Measurements from ENCODE around the gene CCL23. TPM values are rescaled to one million over a fixed set of nuclear protein-coding genes. Genes with fewer than 3 reads are reported as not detected.

Gene CCL23
- total and polyA plus RNA-seq, 7 experiments from 2014 or later: not detected

DNA sequence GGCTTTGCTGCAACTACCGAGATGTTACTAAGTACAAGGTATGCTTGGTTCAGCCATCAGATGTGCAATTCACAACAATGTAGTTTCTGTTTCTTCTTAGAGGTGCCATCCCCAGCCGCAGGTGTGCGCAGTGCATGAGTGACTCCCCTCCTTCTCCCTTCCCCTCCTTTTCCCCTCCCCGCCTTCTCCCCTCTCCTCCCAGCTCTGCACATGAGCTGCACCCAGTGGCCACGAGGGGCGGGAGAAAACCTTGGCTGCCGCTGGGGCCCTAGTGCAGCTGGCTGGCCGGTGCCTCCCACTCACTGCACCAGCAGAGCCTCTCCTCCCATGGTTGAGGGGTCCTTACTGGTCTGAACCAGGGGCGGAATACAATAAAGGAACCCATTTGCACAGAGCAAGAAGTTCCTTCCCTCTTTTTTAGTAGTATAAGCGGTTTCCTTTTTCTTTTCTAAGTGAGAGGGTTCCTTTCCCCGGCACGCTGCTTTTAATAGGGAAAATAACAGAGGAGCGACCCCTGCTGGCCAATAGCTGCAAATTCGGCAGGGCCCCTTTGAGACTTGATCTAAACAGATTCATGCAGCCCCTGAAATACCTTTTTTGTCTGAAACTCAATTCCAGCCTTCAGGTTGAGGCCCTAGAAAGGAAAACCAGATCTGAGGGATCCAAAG, 8.6 kb downstream of the CCL23 start:
- peaks cover 0 to 31% (median 9%) of the 10 kb centered on the region in 11 donors for H3K9me3 Mint-ChIP-seq
- H3K4me1 Mint-ChIP-seq: peaks cover 0 to 15% (median 4%) of the 10 kb centered on the region in 7 donors
- no peak for DNase-seq
- peaks cover 7 to 20% (median 14%) of the 10 kb centered on the region in 5 donors for H3K27me3 Mint-ChIP-seq
- Histone ChIP-seq H3K4me1 (ENCODE audit: control insufficient read depth in 2 of 2, insufficient read depth in 2 of 2, low read length in 2 of 2) (peaks cover 0 to 9% of the 10 kb centered on the region in 2 donors), H3K27me3 (ENCODE audit: control insufficient read depth in 2 of 2, insufficient read depth in 2 of 2, low read length in 2 of 2) (no peaks in the 10 kb centered on the region), H3K27ac (ENCODE audit: low read depth, low read length) (no peak overlapping the region), H3K36me3 (ENCODE audit: control insufficient read depth in 2 of 3, insufficient read depth in 3 of 3, low read length in 3 of 3) (no peaks in the 10 kb centered on the region), H3K9me3 (ENCODE audit: control insufficient read depth in 2 of 3, low read length in 3 of 3) (no peaks in the 10 kb centered on the region), H3K4me3 (ENCODE audit: low read length) (no peak overlapping the region)
- ChIA-PET CTCF (no interaction called here), POLR2A (no interaction called here)
- ATAC-seq: no peak
- no peaks in the 10 kb centered on the region for H3K36me3 Mint-ChIP-seq
- no peak overlapping the region for H3K4me3 Mint-ChIP-seq
- intact Hi-C loops (cut with micrococcal nuclease): no loop called here
- H3K27ac Mint-ChIP-seq: no peak overlapping the region

DNA sequence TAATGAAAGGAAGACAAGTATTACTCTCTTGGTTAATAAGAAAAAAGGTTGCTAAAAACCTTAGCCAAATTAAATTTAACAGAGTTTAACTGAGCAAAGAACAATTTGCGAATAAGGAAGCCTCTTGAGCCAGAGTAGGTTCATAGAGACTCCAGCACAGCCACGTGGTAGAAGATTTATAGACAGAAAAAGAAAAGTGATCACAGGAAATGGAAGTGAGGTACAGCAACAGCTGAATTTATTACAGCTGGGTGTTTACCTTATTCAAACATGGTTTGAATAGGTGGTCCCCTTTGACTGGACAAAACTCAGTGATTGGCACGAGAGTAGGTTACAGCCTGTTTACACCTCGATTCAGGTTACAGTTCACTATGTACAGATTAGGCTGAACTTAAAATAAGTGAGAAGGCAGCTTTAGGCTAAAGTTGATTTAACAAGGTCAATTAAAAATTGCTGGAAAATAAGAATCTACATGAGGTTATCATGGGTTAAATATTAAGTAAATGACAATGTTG, 13.1 kb downstream of the CCL23 start:
- intact Hi-C loops (cut with micrococcal nuclease): no loop called here
- H3K27ac Mint-ChIP-seq: peak overlapping the region in 1 of 9 donors; percentile 38
- no peak overlapping the region for H3K4me3 Mint-ChIP-seq
- H3K27me3 Mint-ChIP-seq: peaks cover 0 to 16% (median 0%) of the 10 kb centered on the region in 5 donors
- Histone ChIP-seq H3K27ac (ENCODE audit: low read depth, low read length) (no peak overlapping the region), H3K4me3 (ENCODE audit: low read length) (no peak overlapping the region), H3K36me3 (ENCODE audit: control insufficient read depth in 2 of 3, insufficient read depth in 3 of 3, low read length in 3 of 3) (no peaks in the 10 kb centered on the region), H3K4me1 (ENCODE audit: control insufficient read depth in 2 of 2, insufficient read depth in 2 of 2, low read length in 2 of 2) (peaks cover 0 to 13% of the 10 kb centered on the region in 2 donors), H3K27me3 (ENCODE audit: control insufficient read depth in 2 of 2, insufficient read depth in 2 of 2, low read length in 2 of 2) (no peaks in the 10 kb centered on the region), H3K9me3 (ENCODE audit: control insufficient read depth in 2 of 3, low read length in 3 of 3) (no peaks in the 10 kb centered on the region)
- POLR2A ChIA-PET: no interaction called here
- peaks cover 0 to 7% (median 6%) of the 10 kb centered on the region in 7 donors for H3K4me1 Mint-ChIP-seq
- CTCF ChIA-PET: no interaction called here
- no peak for ATAC-seq
- H3K9me3 Mint-ChIP-seq: peaks cover 0 to 19% (median 3%) of the 10 kb centered on the region in 11 donors
- H3K36me3 Mint-ChIP-seq: no peaks in the 10 kb centered on the region
- no peak for DNase-seq

- peaks cover 0 to 7% (median 6%) of the 10 kb centered on the region in 7 donors for H3K4me1 Mint-ChIP-seq
- POLR2A ChIA-PET: no interaction called here
- DNase-seq: no peak
- H3K27ac Mint-ChIP-seq: no peak overlapping the region
- Histone ChIP-seq H3K9me3 (ENCODE audit: control insufficient read depth in 2 of 3, low read length in 3 of 3) (no peaks in the 10 kb centered on the region), H3K4me3 (ENCODE audit: low read length) (no peak overlapping the region), H3K27me3 (ENCODE audit: control insufficient read depth in 2 of 2, insufficient read depth in 2 of 2, low read length in 2 of 2) (no peaks in the 10 kb centered on the region), H3K36me3 (ENCODE audit: control insufficient read depth in 2 of 3, insufficient read depth in 3 of 3, low read length in 3 of 3) (no peaks in the 10 kb centered on the region), H3K4me1 (ENCODE audit: control insufficient read depth in 2 of 2, insufficient read depth in 2 of 2, low read length in 2 of 2) (peaks cover 0 to 13% of the 10 kb centered on the region in 2 donors), H3K27ac (ENCODE audit: low read depth, low read length) (no peak overlapping the region)
- intact Hi-C loops (cut with micrococcal nuclease): no loop called here
- no peak overlapping the region for H3K4me3 Mint-ChIP-seq
- H3K27me3 Mint-ChIP-seq: peaks cover 0 to 18% (median 0%) of the 10 kb centered on the region in 5 donors
- CTCF ChIA-PET: no interaction called here
- H3K9me3 Mint-ChIP-seq: peaks cover 0 to 3% (median 0%) of the 10 kb centered on the region in 11 donors
- H3K36me3 Mint-ChIP-seq: no peaks in the 10 kb centered on the region
- no peak for ATAC-seq
These were observed 15.1 kb downstream of the CCL23 start for GRCh38 chr17:36002631-36003030.

GRCh38 chr17:36001862-36002603, 15.7 kb downstream of the CCL23 start:
- intact Hi-C loops (cut with micrococcal nuclease): no loop called here
- ChIA-PET POLR2A (no interaction called here), CTCF (no interaction called here)
- Histone ChIP-seq H3K27ac (ENCODE audit: low read depth, low read length) (no peak overlapping the region), H3K9me3 (ENCODE audit: control insufficient read depth in 2 of 3, low read length in 3 of 3) (no peaks in the 10 kb centered on the region), H3K4me1 (ENCODE audit: control insufficient read depth in 2 of 2, insufficient read depth in 2 of 2, low read length in 2 of 2) (peaks cover 0 to 13% of the 10 kb centered on the region in 2 donors), H3K27me3 (ENCODE audit: control insufficient read depth in 2 of 2, insufficient read depth in 2 of 2, low read length in 2 of 2) (no peaks in the 10 kb centered on the region), H3K4me3 (ENCODE audit: low read length) (no peak overlapping the region), H3K36me3 (ENCODE audit: control insufficient read depth in 2 of 3, insufficient read depth in 3 of 3, low read length in 3 of 3) (no peaks in the 10 kb centered on the region)
- Mint-ChIP-seq H3K4me3 (no peak overlapping the region), H3K27ac (no peak overlapping the region), H3K4me1 (peaks cover 0 to 7% (median 6%) of the 10 kb centered on the region in 7 donors), H3K27me3 (peaks cover 0 to 21% (median 0%) of the 10 kb centered on the region in 5 donors), H3K9me3 (no peaks in the 10 kb centered on the region), H3K36me3 (no peaks in the 10 kb centered on the region)
- DNase-seq: no peak
- no peak for ATAC-seq

GRCh38 chr17:36001110-36001771, 16.5 kb downstream of the CCL23 start, which contains the start of gene CCL15:
Gene CCL15, minus strand, starts transcription at chr17:36001553. Its CDS starts 61 bp downstream, at chr17:36001492.
- intact Hi-C loops (cut with micrococcal nuclease): no loop called here
- Mint-ChIP-seq H3K27ac (no peak within 1 kb of the TSS), H3K9me3 (no peaks in the 10 kb centered on the region), H3K4me3 (no peak within 1 kb of the TSS), H3K4me1 (peaks cover 0 to 7% (median 6%) of the 10 kb centered on the region in 7 donors), H3K36me3 (no peaks in the 10 kb centered on the region), H3K27me3 (peaks cover 0 to 27% (median 0%) of the 10 kb centered on the region in 5 donors)
- Histone ChIP-seq H3K9me3 (ENCODE audit: control insufficient read depth in 2 of 3, low read length in 3 of 3) (no peaks in the 10 kb centered on the region), H3K4me3 (ENCODE audit: low read length) (no peak within 1 kb of the TSS), H3K4me1 (ENCODE audit: control insufficient read depth in 2 of 2, insufficient read depth in 2 of 2, low read length in 2 of 2) (peaks cover 0 to 13% of the 10 kb centered on the region in 2 donors), H3K27me3 (ENCODE audit: control insufficient read depth in 2 of 2, insufficient read depth in 2 of 2, low read length in 2 of 2) (no peaks in the 10 kb centered on the region), H3K27ac (ENCODE audit: low read depth, low read length) (no peak within 1 kb of the TSS), H3K36me3 (ENCODE audit: control insufficient read depth in 2 of 3, insufficient read depth in 3 of 3, low read length in 3 of 3) (no peaks in the 10 kb centered on the region)
- ChIA-PET CTCF (no interaction called here), POLR2A (no interaction called here)
- no peak for ATAC-seq
- no peak for DNase-seq

DNA sequence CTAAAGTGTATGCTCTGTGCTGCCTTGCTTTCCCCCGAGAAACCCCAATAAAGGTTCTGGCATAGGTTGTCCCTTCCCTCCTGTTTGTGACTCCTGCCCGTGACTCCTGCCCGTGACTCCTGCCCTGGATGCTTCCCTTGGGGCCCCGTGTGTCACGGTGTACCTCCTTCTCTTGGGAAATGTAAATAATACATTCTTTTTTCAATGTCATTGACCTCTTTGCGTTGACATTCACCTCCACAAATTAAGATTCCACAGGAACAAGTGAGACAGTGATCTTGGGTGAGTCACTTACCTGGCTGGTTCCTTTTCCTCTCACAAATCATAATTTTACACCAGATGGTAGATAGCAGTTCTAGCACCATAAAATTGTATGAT, 17.1 kb downstream of the CCL23 start:
- no peak overlapping the region for H3K4me3 Mint-ChIP-seq
- CTCF ChIA-PET: no interaction called here
- H3K27me3 ChIP-seq (ENCODE audit: control insufficient read depth in 2 of 2, insufficient read depth in 2 of 2, low read length in 2 of 2): no peaks in the 10 kb centered on the region
- no peak overlapping the region for H3K27ac ChIP-seq (ENCODE audit: low read depth, low read length)
- no peaks in the 10 kb centered on the region for H3K36me3 ChIP-seq (ENCODE audit: control insufficient read depth in 2 of 3, insufficient read depth in 3 of 3, low read length in 3 of 3)
- H3K4me3 ChIP-seq (ENCODE audit: low read length): no peak overlapping the region
- H3K27me3 Mint-ChIP-seq: peaks cover 0 to 30% (median 0%) of the 10 kb centered on the region in 5 donors
- peaks cover 0 to 7% (median 6%) of the 10 kb centered on the region in 7 donors for H3K4me1 Mint-ChIP-seq
- intact Hi-C loops (cut with micrococcal nuclease): no loop called here
- peaks cover 0 to 13% of the 10 kb centered on the region in 2 donors for H3K4me1 ChIP-seq (ENCODE audit: control insufficient read depth in 2 of 2, insufficient read depth in 2 of 2, low read length in 2 of 2)
- no peaks in the 10 kb centered on the region for H3K9me3 Mint-ChIP-seq
- no peak for ATAC-seq
- H3K36me3 Mint-ChIP-seq: no peaks in the 10 kb centered on the region
- no peak for DNase-seq
- POLR2A ChIA-PET: no interaction called here
- H3K27ac Mint-ChIP-seq: no peak overlapping the region
- no peaks in the 10 kb centered on the region for H3K9me3 ChIP-seq (ENCODE audit: control insufficient read depth in 2 of 3, low read length in 3 of 3)

Measured in naive thymus-derived CD4-positive, alpha-beta T cell (primary cell).